Measurements from ENCODE around the gene DAW1.
"Not testable (repeated sequence)": the region's sequence is repeated elsewhere in the genome, so short reads cannot be mapped to it uniquely, and the experiment has no call there.

Gene DAW1, protein sequence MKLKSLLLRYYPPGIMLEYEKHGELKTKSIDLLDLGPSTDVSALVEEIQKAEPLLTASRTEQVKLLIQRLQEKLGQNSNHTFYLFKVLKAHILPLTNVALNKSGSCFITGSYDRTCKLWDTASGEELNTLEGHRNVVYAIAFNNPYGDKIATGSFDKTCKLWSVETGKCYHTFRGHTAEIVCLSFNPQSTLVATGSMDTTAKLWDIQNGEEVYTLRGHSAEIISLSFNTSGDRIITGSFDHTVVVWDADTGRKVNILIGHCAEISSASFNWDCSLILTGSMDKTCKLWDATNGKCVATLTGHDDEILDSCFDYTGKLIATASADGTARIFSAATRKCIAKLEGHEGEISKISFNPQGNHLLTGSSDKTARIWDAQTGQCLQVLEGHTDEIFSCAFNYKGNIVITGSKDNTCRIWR
- 0 to 0.67 (median 0) reads per million in 9 experiments for total RNA-seq

GRCh38 chr2:227871375-227871791 lies at the start of gene DAW1:
Gene DAW1, plus strand, starts transcription at chr2:227871631. Its CDS starts 59 bp downstream, at chr2:227871690.
- H3K4me1 Mint-ChIP-seq (ENCODE audit: low read depth in 2 of 2): no peaks in the 10 kb centered on the region
- H3K4me3 Mint-ChIP-seq: peak within 1 kb of the TSS in 1 of 2 donors; percentile 13
- ATAC-seq (replicated peaks) (peak; percentile 92), DNase-seq (peak; percentile 15 to 58 (median 53))
- H3K27ac Mint-ChIP-seq: peak within 1 kb of the TSS in 1 of 2 donors; percentile 21
- peaks cover 27 to 32% of the 10 kb centered on the region in 2 donors for H3K27me3 Mint-ChIP-seq
- H3K9me3 Mint-ChIP-seq: no peaks in the 10 kb centered on the region
- H3K36me3 Mint-ChIP-seq (ENCODE audit: insufficient read depth): no peaks in the 10 kb centered on the region

DNA sequence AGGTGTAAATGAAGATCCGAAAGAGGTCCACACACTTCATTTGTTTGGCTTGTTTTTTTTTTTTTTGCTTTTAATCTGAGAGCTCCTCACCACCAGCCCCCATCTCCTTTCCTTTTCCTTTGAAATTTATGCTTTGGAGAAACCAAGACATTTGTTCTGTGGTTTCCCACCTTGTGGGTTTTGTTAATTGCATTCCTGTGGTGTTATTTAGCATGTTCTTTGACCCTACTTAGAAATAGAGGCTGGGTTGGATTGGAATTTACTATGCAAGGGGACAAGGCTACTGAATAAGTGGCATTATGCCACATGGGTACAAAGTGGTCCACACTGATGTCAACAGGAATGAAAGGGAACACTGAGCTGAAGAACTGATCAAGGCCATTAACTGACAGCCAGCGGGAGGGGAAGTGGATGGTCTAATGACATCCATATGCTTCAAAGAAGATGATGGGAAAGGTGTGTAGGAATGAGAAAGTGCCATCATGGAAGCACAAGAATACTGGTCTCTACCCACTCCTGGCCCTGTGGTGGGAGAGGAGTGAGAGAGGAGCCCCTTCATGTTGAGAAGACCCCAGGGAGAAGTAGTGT lies 48.9 kb upstream of the DAW1 start:
- Mint-ChIP-seq H3K27me3 (peaks cover 0 to 5% of the 10 kb centered on the region in 2 donors), H3K27ac (no peak overlapping the region), H3K9me3 (peaks cover 0 to 5% of the 10 kb centered on the region in 2 donors), H3K4me1 (ENCODE audit: low read depth in 2 of 2) (peaks cover 0 to 26% of the 10 kb centered on the region in 2 donors), H3K36me3 (ENCODE audit: insufficient read depth) (no peaks in the 10 kb centered on the region), H3K4me3 (no peak overlapping the region)
- ATAC-seq (replicated peaks): no peak
- DNase-seq: no peak

GRCh38 chr2:227823922-227824321 lies 47.5 kb upstream of the DAW1 start:
- Mint-ChIP-seq H3K4me1 (ENCODE audit: low read depth in 2 of 2) (peaks cover 0 to 13% of the 10 kb centered on the region in 2 donors), H3K36me3 (ENCODE audit: insufficient read depth) (no peaks in the 10 kb centered on the region), H3K27ac (no peak overlapping the region), H3K9me3 (peaks cover 0 to 5% of the 10 kb centered on the region in 2 donors), H3K4me3 (no peak overlapping the region), H3K27me3 (peaks cover 0 to 5% of the 10 kb centered on the region in 2 donors)
- ATAC-seq (replicated peaks): no peak
- no peak for DNase-seq

DNA sequence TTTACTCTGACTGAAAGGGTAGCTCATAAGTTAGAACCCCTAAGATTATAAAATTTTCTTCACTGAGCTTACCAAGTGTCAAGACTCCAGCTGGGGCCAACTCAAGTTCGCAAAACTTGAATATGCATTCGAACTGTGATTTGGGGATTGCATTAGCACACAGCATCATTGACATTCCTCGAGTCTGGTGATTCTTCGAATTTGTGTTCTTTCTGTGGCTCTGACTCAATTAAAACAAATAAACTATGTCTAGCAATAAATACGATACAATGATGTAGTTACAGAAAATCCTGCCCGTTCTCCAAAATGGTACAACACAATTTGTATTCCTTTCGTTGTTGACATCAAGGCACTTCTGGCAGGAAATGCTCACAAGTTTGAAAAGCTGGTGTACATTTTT lies 46.7 kb upstream of the DAW1 start:
- Mint-ChIP-seq H3K4me3 (no peak overlapping the region), H3K27me3 (peaks cover 0 to 5% of the 10 kb centered on the region in 2 donors), H3K9me3 (peaks cover 0 to 5% of the 10 kb centered on the region in 2 donors), H3K36me3 (ENCODE audit: insufficient read depth) (no peaks in the 10 kb centered on the region), H3K4me1 (ENCODE audit: low read depth in 2 of 2) (peaks cover 0 to 12% of the 10 kb centered on the region in 2 donors), H3K27ac (no peak overlapping the region)
- no peak for DNase-seq
- ATAC-seq (replicated peaks): no peak

DNA sequence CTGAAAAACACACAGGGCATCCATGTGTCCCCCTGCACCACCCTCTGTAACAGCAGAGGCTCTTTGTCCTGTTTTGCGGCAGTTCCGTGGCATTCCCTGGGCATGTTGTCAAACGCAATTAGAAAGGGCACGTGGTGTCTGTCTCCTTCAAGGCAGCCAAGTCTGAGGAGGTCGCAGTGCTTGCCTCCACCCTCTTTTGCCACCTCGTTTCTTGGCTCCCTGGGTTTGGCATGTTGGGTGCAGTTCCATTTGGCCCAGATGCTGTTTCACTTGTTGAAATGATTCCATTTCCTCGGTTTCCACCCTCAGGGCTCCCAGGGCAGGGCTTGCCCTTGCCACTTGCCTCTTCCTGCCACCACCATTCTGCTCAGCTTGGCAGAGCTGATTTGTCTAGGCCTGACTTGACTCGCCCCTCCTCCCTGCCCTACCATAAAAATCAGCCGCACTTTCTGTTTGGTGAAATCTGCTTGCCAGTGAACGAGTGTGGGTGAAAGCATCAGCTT lies 45.4 kb upstream of the DAW1 start:
- Mint-ChIP-seq H3K27ac (peak overlapping the region in 1 of 2 donors; percentile 77), H3K4me1 (ENCODE audit: low read depth in 2 of 2) (peaks cover 0 to 12% of the 10 kb centered on the region in 2 donors), H3K27me3 (no peaks in the 10 kb centered on the region), H3K4me3 (peak overlapping the region in 1 of 2 donors; percentile 13), H3K36me3 (ENCODE audit: insufficient read depth) (no peaks in the 10 kb centered on the region), H3K9me3 (peaks cover 0 to 3% of the 10 kb centered on the region in 2 donors)
- peak in 2 of 3 experiments; percentile 31 to 35 for DNase-seq
- peak; percentile 84 for ATAC-seq (replicated peaks)

GRCh38 chr2:227826563-227826962 lies 44.9 kb upstream of the DAW1 start:
- H3K9me3 Mint-ChIP-seq: peaks cover 0 to 3% of the 10 kb centered on the region in 2 donors
- peak overlapping the region in 1 of 2 donors; percentile 13 for H3K4me3 Mint-ChIP-seq
- H3K27me3 Mint-ChIP-seq: no peaks in the 10 kb centered on the region
- ATAC-seq (replicated peaks) (peak; percentile 85), DNase-seq (no peak)
- H3K36me3 Mint-ChIP-seq (ENCODE audit: insufficient read depth): no peaks in the 10 kb centered on the region
- peak overlapping the region in 1 of 2 donors; percentile 77 for H3K27ac Mint-ChIP-seq
- H3K4me1 Mint-ChIP-seq (ENCODE audit: low read depth in 2 of 2): peaks cover 0 to 12% of the 10 kb centered on the region in 2 donors

DNA sequence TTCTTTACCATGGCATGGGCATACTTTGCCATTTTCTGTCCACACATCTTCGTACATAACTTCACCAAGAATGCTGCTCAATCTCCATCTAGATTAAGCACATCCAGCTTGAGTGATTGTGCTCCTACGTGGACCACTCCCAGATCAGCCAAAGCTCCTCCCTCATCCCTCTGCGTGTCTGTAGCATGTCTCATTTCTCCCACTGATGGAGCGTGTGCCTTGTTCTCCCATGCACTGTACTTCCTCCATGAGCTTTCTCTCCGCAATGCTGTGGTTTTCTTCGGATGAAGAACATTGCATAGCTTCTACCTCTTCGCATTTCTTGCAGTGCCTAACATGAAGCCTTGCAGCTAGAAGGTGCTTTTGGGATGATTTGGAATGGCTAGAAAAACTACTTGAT lies 44.3 kb upstream of the DAW1 start:
- Mint-ChIP-seq H3K4me3 (no peak overlapping the region), H3K36me3 (ENCODE audit: insufficient read depth) (no peaks in the 10 kb centered on the region), H3K27me3 (no peaks in the 10 kb centered on the region), H3K27ac (peak overlapping the region in 1 of 2 donors; percentile 77), H3K9me3 (peaks cover 0 to 3% of the 10 kb centered on the region in 2 donors), H3K4me1 (ENCODE audit: low read depth in 2 of 2) (peaks cover 0 to 12% of the 10 kb centered on the region in 2 donors)
- no peak for ATAC-seq (replicated peaks)
- no peak for DNase-seq

DNA sequence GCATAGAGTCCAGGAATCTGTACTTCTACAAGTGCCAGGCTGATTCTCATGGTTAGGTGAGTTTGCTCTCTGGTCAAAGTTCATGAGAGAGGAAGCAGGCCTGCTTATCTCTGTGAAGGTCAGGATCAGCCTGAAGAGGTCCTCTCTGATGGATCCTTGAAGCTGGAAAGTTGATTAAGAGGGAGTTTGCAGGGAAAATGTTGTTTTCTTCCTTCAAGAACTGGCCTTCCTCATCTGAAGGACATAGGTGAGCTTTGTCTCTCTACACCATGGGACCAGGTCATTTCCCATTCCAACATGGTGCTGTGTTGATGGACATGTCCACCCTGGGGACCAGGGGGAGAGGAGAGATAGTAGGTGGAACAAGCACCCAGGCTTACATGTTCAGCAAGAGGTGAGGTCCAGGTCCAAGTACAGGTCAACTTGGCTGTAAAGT lies 42.9 kb upstream of the DAW1 start:
- peaks cover 0 to 12% of the 10 kb centered on the region in 2 donors for H3K4me1 Mint-ChIP-seq (ENCODE audit: low read depth in 2 of 2)
- no peak for DNase-seq
- H3K4me3 Mint-ChIP-seq: no peak overlapping the region
- H3K27me3 Mint-ChIP-seq: no peaks in the 10 kb centered on the region
- no peak for ATAC-seq (replicated peaks)
- no peaks in the 10 kb centered on the region for H3K9me3 Mint-ChIP-seq
- H3K27ac Mint-ChIP-seq: no peak overlapping the region
- H3K36me3 Mint-ChIP-seq (ENCODE audit: insufficient read depth): no peaks in the 10 kb centered on the region

DNA sequence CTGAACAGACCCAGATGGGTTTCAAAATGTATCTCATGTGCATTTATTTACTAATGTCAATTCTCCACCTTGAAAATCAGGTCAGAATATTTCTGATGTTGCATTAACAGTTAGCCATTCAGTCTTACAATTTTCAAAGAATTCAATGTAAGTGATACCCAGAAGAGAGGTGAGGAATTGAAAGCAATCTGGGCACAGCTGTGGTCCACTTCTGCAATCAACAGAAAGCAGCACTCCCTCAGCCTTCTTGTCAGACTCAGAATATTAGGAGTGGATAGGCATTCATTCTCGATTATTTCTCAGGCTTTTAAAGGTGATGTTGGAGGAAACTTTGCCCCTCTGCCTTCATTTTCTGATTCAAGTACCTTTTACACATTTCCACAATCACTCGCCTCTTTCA lies 42.1 kb upstream of the DAW1 start:
- Mint-ChIP-seq H3K27me3 (no peaks in the 10 kb centered on the region), H3K9me3 (no peaks in the 10 kb centered on the region), H3K4me3 (no peak overlapping the region), H3K36me3 (ENCODE audit: insufficient read depth) (no peaks in the 10 kb centered on the region), H3K27ac (no peak overlapping the region), H3K4me1 (ENCODE audit: low read depth in 2 of 2) (peaks cover 0 to 12% of the 10 kb centered on the region in 2 donors)
- DNase-seq (no peak), ATAC-seq (replicated peaks) (no peak)

DNA sequence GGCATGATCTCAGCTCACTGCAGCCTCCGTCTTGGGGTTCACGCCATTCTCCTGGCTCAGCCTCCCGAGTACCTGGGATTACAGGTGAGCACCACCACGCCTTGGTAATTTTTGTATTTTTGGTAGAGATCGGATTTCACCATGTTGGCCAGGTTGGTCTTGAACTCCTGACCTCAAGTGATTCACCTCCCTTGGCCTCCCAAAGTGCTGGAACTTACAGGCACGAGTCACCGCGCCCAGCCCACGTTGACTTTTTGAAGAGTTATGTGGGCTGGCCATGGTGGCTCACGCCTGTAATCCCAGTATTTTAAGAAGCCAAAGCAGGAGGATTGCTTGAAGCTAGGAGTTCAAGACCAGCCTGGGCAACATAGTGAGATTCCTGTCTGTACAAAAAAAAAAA lies 37.0 kb upstream of the DAW1 start:
- Mint-ChIP-seq H3K4me3 (no peak overlapping the region), H3K27ac (no peak overlapping the region), H3K9me3 (no peaks in the 10 kb centered on the region), H3K27me3 (peaks cover 0 to 4% of the 10 kb centered on the region in 2 donors), H3K36me3 (ENCODE audit: insufficient read depth) (no peaks in the 10 kb centered on the region), H3K4me1 (ENCODE audit: low read depth in 2 of 2) (no peaks in the 10 kb centered on the region)
- ATAC-seq (replicated peaks) (no peak), DNase-seq (no peak)

- Mint-ChIP-seq H3K4me3 (no peak overlapping the region), H3K27me3 (peaks cover 0 to 4% of the 10 kb centered on the region in 2 donors), H3K4me1 (ENCODE audit: low read depth in 2 of 2) (no peaks in the 10 kb centered on the region), H3K36me3 (ENCODE audit: insufficient read depth) (peaks cover 4% of the 10 kb centered on the region), H3K27ac (no peak overlapping the region), H3K9me3 (no peaks in the 10 kb centered on the region)
- no peak for ATAC-seq (replicated peaks)
- no peak for DNase-seq
Observed at GRCh38 chr2:227834916-227835650, 36.3 kb upstream of the DAW1 start.

DNA sequence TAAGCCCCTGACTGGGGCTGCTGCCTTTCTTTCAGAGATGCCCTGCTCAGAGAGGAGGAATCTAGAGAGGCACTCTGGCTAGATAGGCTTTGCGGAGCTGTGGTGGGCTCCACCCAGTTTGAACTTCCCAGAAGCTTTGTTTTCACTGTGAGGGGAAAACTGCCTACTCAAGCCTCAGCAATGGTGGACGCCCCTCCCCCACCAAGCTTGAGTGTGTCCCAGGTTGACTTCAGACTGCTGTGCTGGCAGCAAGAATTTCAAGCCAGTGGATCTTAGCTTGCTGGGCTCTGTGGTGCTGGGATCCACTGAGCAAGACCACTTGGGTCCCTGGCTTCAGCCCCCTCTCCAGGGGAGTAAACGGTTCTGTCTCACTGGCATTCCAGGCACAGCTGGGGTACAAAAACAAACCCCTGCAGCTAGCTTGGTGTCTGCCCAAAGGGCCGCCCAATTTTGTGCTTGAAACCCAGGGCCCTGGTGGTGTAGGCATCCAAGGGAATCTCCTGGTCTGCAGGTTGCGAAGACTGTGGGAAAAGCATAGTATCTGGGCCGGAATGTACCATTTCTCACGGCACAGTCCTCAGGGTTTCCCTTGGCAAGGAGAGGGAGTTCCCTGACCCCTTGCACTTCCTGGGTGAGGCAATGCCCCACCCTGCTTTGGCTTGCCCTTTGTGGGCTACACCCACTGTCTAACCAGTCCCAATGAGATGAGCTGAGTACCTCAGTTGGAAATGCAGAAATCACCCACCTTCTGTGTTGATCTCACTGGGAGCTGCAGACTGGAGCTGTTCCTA lies 31.9 kb upstream of the DAW1 start:
- not testable (repeated sequence) for H3K4me3 Mint-ChIP-seq; H3K9me3 Mint-ChIP-seq; H3K4me1 Mint-ChIP-seq (ENCODE audit: low read depth in 2 of 2); H3K27me3 Mint-ChIP-seq; DNase-seq; H3K27ac Mint-ChIP-seq; H3K36me3 Mint-ChIP-seq (ENCODE audit: insufficient read depth)
- ATAC-seq (replicated peaks): peak; percentile 41

Measured in effector memory CD8-positive, alpha-beta T cell (primary cell).